Nucleus accumbens (tissue), 56 donors: ENCODE results near the gene CEP170B.
A peak's percentile ranks its signal among the peaks of the same experiment; 100 is the strongest.
"Not testable (repeated sequence)": the region's sequence is repeated elsewhere in the genome, so short reads cannot be mapped to it uniquely, and the experiment has no call there.

Experiments
- DNase-seq, 56 donors: peaks; one replicate each; lab custom pipeline; 2025; lab: John Stamatoyannopoulos, UW

The CEP170B gene

DNA sequence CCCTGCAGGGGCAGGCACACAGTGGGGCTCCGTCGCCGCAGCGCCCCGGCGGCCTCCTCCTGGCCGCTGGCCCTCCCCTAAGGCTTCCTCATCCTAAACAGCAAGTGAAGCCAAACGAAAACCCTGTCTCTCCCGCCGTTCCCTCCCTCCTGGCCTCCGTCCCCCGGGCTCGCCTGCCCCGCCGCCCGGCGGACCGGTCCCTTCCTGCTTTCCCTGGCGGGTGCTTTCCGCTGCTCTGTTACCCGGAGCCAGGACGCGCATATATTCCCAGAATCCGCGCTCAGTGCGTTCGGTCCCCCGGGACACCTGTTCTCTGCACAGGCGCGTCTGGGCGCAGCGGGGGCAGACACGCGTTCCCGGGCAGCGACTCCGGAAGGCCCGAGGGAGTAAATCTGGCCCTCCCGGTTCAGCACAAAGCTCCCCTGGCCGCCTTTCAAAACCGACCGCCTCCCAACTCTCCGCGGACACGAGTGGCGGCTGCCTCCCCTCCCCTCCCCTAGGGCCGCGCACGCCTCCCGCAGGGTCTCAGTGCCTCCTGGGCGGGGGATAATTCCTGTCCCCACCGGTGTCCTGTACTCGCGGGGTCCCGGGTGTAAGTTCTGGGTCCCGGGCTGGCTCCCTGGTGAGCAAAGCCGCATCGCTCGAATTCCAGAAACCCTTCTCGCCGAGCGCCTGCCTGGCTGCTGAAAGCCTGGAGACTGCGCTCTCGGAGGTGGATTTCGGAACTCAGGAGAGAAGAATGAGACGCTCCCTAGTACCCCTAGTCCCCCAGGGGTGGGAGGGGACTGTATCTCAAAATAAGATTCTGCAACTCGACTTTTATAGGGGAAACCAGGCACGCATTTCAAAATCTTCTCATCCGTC lies 21.4 kb upstream of the CEP170B start:
- peak in 8 of 56 donors; percentile 28 to 56 (median 32) for DNase-seq

GRCh38 chr14:104844306-104845032 lies 20.6 kb upstream of the CEP170B start:
- DNase-seq, result peak in 1 of 56 donors; percentile 22

- DNase-seq, result no peak
Observed at GRCh38 chr14:104845033-104845666, 19.9 kb upstream of the CEP170B start.

GRCh38 chr14:104845834-104846441 lies 19.1 kb upstream of the CEP170B start:
- no peak for DNase-seq

DNA sequence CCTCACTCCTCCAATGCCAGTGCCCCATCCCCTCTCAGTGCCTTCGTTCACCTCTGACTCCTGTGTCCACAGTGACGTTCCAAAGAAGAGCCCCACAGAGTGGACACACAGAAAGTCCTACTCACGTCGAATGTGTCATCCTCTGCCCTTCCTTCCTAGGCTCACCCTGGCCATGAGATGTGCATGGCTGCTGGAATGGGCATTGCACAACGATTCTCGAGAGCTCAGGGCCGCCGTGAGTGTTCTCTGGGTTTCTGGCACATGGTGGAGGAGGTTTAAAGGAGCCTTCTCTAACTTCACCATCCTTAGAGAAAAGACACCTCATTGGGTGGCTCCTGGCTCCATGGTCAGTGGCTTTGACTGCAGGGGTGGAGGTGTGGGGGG lies 12.8 kb upstream of the CEP170B start:
- no peak for DNase-seq

DNA sequence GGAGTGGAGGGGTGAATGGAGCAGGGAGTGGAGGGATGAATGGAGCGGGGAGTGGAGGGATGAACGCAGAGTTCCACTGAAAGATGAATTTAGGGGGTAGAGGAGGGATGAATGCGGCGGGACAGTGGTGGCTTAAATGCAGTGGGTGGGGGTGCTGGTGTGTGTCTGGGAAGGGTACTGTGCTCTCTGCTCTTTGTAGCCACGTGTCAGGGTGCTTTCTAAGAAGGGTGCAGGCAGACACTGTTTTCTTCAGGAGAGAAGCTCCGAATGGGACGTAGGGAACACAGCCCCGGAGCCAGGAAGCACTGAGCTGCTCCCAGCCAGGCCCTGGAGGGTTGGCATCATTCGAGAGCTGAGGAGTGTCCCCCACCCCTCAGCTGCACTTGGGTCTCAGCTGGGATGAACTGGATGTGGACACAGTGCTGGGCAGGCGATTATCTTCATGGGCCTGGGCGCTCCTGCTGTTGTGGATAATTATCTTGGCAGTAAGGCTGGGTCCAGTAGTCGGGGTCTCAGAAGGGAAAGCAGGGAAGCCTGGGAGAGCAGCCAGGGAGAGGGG lies 9.5 kb upstream of the CEP170B start:
- DNase-seq, result no peak

- DNase-seq, result no peak
Observed at GRCh38 chr14:104856157-104856868, 8.8 kb upstream of the CEP170B start.

DNA sequence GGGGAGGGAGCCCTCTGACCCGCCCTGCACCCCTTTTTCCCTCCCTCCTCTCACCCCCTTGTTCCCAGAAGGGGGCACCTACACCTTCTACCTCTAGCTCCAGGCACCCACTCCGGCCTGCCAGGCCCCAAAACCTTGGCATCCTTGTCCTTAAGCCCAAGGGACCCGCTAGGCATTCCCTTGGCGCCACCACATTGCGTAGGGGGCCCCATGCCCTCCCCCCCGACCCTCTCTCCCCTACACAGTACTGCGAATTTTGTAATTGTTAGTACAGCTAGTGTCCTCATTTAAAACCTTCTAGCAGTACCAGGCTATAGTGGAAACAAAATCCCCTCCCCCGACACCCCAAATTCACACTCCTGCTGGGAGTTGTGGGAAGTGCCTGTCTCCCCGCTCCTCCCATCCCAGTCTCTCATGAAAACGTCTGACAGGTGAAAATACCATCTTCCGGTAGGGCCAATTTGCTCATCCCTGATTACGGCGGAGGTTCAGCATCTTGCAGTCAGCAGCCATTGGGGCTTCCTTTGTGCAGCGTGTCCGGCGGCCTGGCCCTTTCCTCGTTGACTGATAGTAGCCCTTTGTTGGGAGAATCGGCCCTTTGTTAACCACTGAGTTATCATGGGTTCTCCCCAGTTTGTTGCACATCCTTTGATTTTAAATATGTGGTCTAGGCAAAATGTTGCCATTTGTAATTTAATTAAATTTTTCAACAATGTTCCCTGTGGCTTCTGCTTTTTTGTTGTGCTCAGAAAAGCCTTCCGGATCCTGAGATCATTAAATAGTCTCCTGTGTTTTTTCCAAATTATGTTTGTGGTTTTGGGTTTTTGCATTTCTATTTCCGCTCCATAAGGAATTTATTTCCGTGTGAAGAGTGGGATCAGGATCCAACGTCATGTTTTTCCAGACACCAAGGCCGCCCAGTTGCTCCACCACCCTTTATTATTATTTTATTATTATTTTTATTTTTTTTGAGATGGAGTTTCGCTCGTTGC lies 7.9 kb upstream of the CEP170B start:
- DNase-seq, result peak in 38 of 56 donors; percentile 16 to 75 (median 44)

DNA sequence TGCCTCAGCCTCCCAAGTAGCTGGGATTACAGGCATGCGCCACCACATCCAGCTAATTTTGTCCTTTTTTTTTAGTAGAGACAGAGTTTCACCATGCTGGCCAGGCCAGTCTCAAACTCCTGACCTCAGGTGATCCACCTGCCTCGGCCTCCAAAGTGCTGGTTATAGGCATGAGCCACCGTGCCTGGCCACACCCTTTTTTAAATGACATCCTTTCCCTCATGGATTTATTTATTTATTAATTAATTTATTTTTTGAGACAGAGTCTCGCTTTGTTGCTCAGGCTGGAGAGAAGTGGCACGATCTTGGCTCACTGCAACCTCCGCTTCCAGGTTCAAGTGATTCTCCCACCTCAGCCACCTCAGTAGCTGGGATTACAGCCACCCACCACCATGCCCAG lies 7.1 kb upstream of the CEP170B start:
- not testable (repeated sequence) for DNase-seq

DNA sequence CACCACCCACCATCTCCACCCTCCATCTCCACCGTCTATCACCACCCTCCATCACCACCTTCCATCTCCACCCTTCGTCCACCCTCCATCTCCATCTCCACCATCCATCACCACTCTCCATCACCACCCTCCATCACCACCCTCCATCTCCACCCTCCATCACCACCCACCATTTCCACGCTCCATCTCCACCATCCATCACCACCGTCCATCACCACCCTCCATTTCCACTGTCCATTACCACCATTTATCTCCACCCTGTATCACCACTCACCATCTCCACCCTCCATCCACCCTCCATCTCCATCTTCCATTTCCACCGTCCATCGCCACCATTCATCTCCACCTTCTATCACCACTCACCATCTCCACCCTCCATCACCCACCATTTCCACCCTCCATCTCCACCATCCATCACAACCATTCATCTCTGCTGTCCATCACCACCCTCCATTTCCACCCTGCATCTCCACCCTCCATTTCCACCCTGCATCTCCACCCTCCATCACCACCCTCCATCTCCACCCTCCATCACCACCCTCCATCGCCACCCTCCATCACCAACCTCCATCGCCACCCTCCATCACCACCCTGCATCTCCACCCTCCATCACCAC lies 6.1 kb upstream of the CEP170B start:
- no peak for DNase-seq

DNA sequence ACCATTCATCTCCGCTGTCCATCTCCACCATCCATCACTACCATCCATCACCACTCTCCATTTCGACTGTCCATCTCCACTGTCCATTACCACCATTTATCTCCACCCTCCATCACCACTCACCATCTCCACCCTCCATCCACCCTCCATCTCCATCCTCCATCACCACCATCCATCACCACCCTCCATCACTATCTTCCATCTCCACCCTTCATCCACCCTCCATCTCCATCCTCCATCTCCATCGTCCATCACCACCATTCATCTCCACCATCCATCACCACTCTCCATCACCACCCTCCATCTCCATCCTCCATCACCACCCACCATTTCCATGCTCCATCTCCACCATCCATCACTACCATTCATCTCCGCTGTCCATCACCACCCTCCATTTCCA lies 5.2 kb upstream of the CEP170B start:
- DNase-seq, result no peak

DNA sequence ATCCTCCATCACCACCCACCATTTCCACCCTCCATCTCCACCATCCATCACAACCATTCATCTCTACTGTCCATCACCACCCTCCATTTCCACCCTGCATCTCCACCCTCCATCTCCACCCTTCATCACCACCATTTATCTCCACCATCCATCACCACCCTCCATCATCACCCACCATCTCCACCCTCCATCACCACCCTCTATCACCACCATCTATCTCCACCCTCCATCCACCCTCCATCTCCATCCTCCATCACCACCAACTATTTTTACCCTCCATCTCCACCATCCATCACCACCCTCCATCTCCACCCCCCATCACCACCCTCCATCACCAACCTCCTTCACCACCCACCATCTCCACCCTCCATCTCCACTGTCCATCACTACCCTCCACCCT lies 4.7 kb upstream of the CEP170B start:
- no peak for DNase-seq

GRCh38 chr14:104863131-104863862 lies 1.8 kb upstream of the CEP170B start:
- DNase-seq, result no peak

DNA sequence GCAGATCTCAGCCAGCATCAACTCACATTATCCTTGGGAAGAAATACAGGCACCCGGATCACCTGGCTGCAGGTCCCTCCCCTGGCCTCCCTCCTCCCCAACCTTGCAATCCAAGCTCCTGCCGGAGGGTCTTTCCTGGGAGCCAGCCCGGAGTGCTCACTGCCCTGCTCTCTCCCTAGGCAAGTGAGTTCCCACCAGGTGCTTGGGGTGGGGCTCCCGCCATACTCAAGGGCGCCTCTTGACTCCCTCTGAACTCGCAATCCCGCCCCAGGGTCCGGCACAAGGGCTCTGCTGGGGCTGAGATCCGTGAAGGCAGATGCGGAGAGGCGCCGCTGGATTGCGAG lies 1.2 kb upstream of the CEP170B start:
- no peak for DNase-seq

DNA sequence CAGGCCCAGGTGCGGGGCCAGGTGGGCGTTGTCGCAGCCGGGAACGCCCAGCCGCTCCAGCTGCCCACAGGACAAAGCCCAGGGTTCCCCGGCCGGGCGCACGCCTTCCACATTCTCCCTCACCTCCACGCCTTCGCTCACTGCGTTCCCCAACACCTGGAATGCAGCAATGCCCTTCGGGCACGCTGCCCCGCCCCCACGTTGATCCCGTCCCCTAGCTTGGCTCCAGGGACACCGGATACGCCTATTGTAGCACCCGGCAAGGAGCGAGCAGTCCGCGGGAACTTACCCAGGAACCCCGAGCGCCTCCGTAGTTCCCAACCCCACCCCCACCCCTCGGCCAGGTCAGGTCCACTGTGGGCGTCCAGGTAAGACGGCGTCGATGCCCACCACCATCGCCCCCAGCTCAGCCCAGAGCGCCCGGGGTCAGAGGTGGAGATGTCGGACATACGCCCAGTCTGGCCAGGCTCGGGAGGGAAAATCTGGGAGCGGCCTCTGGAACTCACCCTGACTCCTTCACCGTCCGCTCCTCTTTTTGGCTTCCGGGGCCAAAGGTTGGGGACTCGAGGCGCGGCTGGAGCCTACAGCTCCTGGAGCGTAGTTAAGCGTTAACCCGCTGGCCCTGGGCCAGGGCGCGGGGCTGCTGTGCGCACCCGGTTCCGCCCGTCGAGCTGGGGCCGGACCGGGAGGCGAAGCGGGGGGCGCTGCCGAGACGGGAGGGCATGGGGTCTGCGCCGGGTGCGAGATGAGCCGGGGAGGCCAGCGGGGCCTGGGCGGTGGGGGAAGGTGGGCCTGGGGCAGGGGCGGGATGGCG lies 594 bp upstream of the CEP170B start:
- no peak for DNase-seq

GRCh38 chr14:104865631-104866441 lies 768 bp downstream of the CEP170B start:
- peak in 10 of 56 donors; percentile 17 to 55 (median 32) for DNase-seq
